Hepatocyte (in vitro differentiated cells): ENCODE data around the gene CAND1.

ENCODE experiments used
- CTCF ChIP-seq: fragments of 200-600 bp; sonication (generic); IDR thresholded peaks from 2 replicates; pipeline ENCODE4 v1.5.1; 2016; ENCODE audit warnings: antibody characterized with exemption, mild to moderate bottlenecking; ENCODE audit not compliant: poor library complexity
- EZH2phosphoT487 ChIP-seq: fragments of 200-600 bp; sonication (generic); IDR thresholded peaks from one replicate; pipeline ENCODE4 v1.6.1; 2018; ENCODE audit warnings: antibody characterized with exemption, mild to moderate bottlenecking, low read depth, moderate library complexity; ENCODE audit not compliant: unreplicated experiment, severe bottlenecking

- no peak for TF ChIP-seq CTCF
- no peak for TF ChIP-seq EZH2phosphoT487
Observed at GRCh38 chr12:67318786-67319185, 49.6 kb downstream of the CAND1 start.
